OCI-LY7 (cell line): ENCODE data around the gene HEY2.

Source experiments
- CTCF ChIP-seq: fragments of 200-600 bp; sonication (generic); conservative IDR thresholded peaks from 2 replicates; pipeline ENCODE4 v1.5.1; 2014; ENCODE audit warnings: mild to moderate bottlenecking, antibody characterized with exemption, low read length, moderate library complexity, mixed read lengths
- EZH2phosphoT487 ChIP-seq: fragments of 200-600 bp; sonication (generic); IDR thresholded peaks from 2 replicates; pipeline ENCODE4 v1.6.1; 2018; ENCODE audit warnings: low read depth, borderline replicate concordance, mild to moderate bottlenecking, mixed run types, antibody characterized with exemption, low read length, moderate library complexity, mixed read lengths

GRCh38 chr6:125748406-125749172, 843 bp upstream of the HEY2 start:
- TF ChIP-seq CTCF (no peak), EZH2phosphoT487 (no peak; the same call in 1 of the 2 replicates)
